Tibial nerve (tissue), 3 donors: ENCODE measurements around the gene TSPAN32.

Experiments
- CTCF ChIP-seq, 5 experiments: fragments of 200-600 bp in 3 of 5; fragments of 450-650 bp in 2 of 5; sonication (generic) in 3 of 5; IDR thresholded peaks; one replicate each; pipeline ENCODE4 v1.5.1; 2016 to 2019; ENCODE audit warnings: antibody characterized with exemption in 5 of 5, mild to moderate bottlenecking in 3 of 5, moderate library complexity in 2 of 5
- POLR2A ChIP-seq, 2 donors: fragments of 450-650 bp; IDR thresholded peaks; one replicate each; pipeline ENCODE4 v1.6.1; 2017; ENCODE audit warnings: antibody characterized with exemption in 2 of 2, mild to moderate bottlenecking in 2 of 2, moderate library complexity in 2 of 2

GRCh38 chr11:2267306-2267850 is 34.4 kb upstream of the TSPAN32 start:
- TF ChIP-seq CTCF (IDR thresholded peaks at IDR 0.05) (no peak), POLR2A (IDR thresholded peaks at IDR 0.05) (no peak)
